ENCODE results near the gene ACADM.
"Not testable (repeated sequence)": the region's sequence is repeated elsewhere in the genome, so short reads cannot be mapped to it uniquely, and the experiment has no call there.

DNA sequence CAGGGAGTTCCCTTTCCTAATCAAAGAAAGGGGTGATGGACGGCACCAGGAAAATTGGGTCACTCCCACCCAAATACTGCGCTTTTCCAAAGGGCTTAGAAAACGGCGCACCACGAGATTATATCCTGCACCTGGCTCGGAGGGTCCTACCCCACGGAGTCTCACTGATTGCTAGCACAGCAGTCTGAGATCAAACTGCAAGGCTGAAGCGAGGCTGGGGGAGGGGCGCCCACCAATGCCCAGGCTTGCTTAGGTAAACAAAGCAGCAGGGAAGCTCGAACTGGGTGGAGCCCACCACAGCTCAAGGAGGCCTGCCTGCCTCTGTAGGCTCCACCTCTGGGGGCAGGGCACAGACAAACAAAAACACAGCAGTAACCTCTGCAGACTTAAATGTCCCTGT is 46.5 kb upstream of the ACADM start:
- TF ChIP-seq, protein P1, sequence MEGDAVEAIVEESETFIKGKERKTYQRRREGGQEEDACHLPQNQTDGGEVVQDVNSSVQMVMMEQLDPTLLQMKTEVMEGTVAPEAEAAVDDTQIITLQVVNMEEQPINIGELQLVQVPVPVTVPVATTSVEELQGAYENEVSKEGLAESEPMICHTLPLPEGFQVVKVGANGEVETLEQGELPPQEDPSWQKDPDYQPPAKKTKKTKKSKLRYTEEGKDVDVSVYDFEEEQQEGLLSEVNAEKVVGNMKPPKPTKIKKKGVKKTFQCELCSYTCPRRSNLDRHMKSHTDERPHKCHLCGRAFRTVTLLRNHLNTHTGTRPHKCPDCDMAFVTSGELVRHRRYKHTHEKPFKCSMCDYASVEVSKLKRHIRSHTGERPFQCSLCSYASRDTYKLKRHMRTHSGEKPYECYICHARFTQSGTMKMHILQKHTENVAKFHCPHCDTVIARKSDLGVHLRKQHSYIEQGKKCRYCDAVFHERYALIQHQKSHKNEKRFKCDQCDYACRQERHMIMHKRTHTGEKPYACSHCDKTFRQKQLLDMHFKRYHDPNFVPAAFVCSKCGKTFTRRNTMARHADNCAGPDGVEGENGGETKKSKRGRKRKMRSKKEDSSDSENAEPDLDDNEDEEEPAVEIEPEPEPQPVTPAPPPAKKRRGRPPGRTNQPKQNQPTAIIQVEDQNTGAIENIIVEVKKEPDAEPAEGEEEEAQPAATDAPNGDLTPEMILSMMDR (IDR thresholded peaks at IDR 0.05; ENCODE audit: low read length): not testable (repeated sequence)
- TF ChIP-seq EZH2 (optimal IDR thresholded peaks at IDR 0.05; ENCODE audit: low read depth, low read length); EZH2phosphoT487 (IDR thresholded peaks at IDR 0.05; ENCODE audit: low read length): not testable (repeated sequence)

Data from MM.1S (cell line).